Uterus (tissue), 4 donors: ENCODE data around the gene LRTM2. TPM values are rescaled to one million over a fixed set of nuclear protein-coding genes. Genes with fewer than 3 reads are reported as not detected.

Experiments used
- DNase-seq, 2 donors: peaks; one replicate each; pipeline ENCODE4 v3.0.0-alpha.2; 2019 to 2020
- H3K27ac ChIP-seq, 2 donors: fragments of 200-600 bp; sonication (generic); 1 replicate in 1 of 2; 2 replicates in 1 of 2; pipeline ENCODE4 v1.5.1; 2016 to 2018
- H3K27me3 ChIP-seq, 2 donors: fragments of 200-600 bp; sonication (generic); one replicate each; pipeline ENCODE4 v1.5.1; 2018 to 2019; ENCODE audit warnings: control low read depth in 1 of 2
- H3K36me3 ChIP-seq, 2 donors: fragments of 200-600 bp; sonication (generic); one replicate each; pipeline ENCODE4 v1.5.1; 2019; ENCODE audit warnings: control low read depth in 1 of 2
- H3K4me1 ChIP-seq, 2 donors: fragments of 200-600 bp; sonication (generic); one replicate each; pipeline ENCODE4 v1.5.1; 2018 to 2019; ENCODE audit warnings: control low read depth in 1 of 2
- H3K4me3 ChIP-seq, 2 donors: fragments of 200-600 bp; sonication (generic); 1 replicate in 1 of 2; 2 replicates in 1 of 2; pipeline ENCODE4 v1.5.1; 2018 to 2019; ENCODE audit warnings: mild to moderate bottlenecking in 1 of 2
- H3K9me3 ChIP-seq, 2 donors: fragments of 200-600 bp; sonication (generic); one replicate each; pipeline ENCODE4 v1.5.1; 2019; ENCODE audit warnings: control low read depth in 1 of 2
- POLR2A ChIP-seq, 2 donors: fragments of 450-650 bp; IDR thresholded peaks; one replicate each; pipeline ENCODE4 v1.6.1; 2016; ENCODE audit warnings: antibody characterized with exemption in 2 of 2, mild to moderate bottlenecking in 1 of 2, moderate library complexity in 1 of 2
- intact Hi-C: fragments of 100-400 bp; cut with DNase I; formaldehyde crosslinking; loops from one replicate; pipeline ENCODE4 v1.15.1; 2023; ENCODE audit warnings: low total_unique reads
- total RNA-seq, 4 donors: library from RNA; depleted of rRNA in 3 of 4; stranded (reverse); fragments of >200 nt in 3 of 4; gene quantifications; one replicate each; pipeline versions ENCODE4 v1.1.0 to v1.2.4, GENCODE V29; 2014 to 2023
- TF ChIP-seq, protein P1 (sequence below), 4 experiments: fragments of 200-600 bp in 2 of 4; fragments of 450-650 bp in 2 of 4; sonication (generic) in 2 of 4; IDR thresholded peaks; one replicate each; pipeline ENCODE4 v1.5.1; 2016 to 2019; ENCODE audit warnings: antibody characterized with exemption in 4 of 4, mild to moderate bottlenecking in 2 of 4, moderate library complexity in 1 of 4
- donor health status: DM: yes; HTN: yes; CAD: no.

The LRTM2 gene
- total RNA-seq, 4 donors from 2014 or later, result not detected

DNA sequence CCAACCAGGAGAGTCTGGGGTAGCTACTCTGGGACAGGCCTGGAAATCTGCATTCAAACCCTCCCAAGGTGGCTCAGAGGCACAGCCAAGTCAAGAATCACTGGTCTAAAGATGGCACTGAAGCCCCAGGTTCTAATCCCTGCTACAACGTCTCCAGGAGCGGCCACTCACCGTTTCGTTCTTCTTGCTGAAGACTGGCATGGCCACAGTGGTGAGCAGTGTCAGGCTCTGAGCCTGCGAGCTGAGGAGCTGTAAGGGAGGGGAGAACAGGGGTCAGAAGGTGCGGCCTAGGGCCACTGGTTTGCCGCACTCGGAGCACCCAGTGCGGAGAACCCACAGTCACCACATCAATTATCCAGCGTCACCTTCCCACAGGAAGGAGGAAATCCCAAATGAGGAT, 59.3 kb downstream of the LRTM2 start:
- no peak for TF ChIP-seq POLR2A (IDR thresholded peaks at IDR 0.05)
- TF ChIP-seq, protein P1, sequence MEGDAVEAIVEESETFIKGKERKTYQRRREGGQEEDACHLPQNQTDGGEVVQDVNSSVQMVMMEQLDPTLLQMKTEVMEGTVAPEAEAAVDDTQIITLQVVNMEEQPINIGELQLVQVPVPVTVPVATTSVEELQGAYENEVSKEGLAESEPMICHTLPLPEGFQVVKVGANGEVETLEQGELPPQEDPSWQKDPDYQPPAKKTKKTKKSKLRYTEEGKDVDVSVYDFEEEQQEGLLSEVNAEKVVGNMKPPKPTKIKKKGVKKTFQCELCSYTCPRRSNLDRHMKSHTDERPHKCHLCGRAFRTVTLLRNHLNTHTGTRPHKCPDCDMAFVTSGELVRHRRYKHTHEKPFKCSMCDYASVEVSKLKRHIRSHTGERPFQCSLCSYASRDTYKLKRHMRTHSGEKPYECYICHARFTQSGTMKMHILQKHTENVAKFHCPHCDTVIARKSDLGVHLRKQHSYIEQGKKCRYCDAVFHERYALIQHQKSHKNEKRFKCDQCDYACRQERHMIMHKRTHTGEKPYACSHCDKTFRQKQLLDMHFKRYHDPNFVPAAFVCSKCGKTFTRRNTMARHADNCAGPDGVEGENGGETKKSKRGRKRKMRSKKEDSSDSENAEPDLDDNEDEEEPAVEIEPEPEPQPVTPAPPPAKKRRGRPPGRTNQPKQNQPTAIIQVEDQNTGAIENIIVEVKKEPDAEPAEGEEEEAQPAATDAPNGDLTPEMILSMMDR (IDR thresholded peaks at IDR 0.05), result no peak
- Histone ChIP-seq H3K4me3 (no peak overlapping the region), H3K27me3 (no peaks in the 10 kb centered on the region), H3K36me3 (no peaks in the 10 kb centered on the region), H3K9me3 (no peaks in the 10 kb centered on the region), H3K27ac (no peak overlapping the region), H3K4me1 (no peaks in the 10 kb centered on the region)
- no peak for DNase-seq
- intact Hi-C loops, result no loop called here

DNA sequence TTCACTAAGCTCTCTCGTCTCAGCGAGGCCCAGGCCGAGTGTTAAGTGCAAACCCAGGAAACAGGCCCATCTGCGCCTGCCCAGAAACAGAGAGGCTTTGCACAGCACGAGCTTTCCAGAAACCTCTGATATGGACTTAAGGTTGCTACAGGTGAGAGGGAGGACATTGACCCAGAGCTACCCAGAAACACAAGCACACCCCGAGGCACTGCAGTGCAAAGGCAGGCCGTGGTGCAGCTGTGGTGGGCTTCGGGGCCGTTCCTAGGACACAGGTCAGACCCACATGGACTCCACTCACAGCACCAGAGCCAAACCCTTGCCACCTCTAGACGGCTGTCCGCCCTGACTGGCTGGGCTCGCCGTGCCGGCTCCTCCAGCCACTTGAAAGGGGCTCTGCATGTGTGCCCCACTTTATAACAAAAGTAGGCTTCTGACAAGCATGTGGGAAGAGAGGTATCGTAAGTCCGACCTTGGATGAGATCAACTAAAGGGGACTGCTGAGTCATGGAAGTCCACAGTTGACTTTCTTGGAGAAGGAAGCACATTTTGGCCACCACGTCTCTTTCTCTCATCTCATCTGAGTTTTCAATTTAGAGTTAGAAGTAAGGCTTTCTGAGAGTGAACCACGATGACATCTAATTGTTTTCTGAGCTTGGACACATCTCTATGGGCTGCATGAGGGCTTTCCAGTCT, 59.9 kb downstream of the LRTM2 start:
- DNase-seq, result no peak
- no peaks in the 10 kb centered on the region for H3K9me3 ChIP-seq
- no peaks in the 10 kb centered on the region for H3K4me1 ChIP-seq
- intact Hi-C loops, result no loop called here
- no peak overlapping the region for H3K4me3 ChIP-seq
- no peak overlapping the region for H3K27ac ChIP-seq
- H3K27me3 ChIP-seq, result no peaks in the 10 kb centered on the region
- TF ChIP-seq, protein P1 (IDR thresholded peaks at IDR 0.05), result no peak
- no peak for TF ChIP-seq POLR2A (IDR thresholded peaks at IDR 0.05)
- H3K36me3 ChIP-seq, result no peaks in the 10 kb centered on the region

DNA sequence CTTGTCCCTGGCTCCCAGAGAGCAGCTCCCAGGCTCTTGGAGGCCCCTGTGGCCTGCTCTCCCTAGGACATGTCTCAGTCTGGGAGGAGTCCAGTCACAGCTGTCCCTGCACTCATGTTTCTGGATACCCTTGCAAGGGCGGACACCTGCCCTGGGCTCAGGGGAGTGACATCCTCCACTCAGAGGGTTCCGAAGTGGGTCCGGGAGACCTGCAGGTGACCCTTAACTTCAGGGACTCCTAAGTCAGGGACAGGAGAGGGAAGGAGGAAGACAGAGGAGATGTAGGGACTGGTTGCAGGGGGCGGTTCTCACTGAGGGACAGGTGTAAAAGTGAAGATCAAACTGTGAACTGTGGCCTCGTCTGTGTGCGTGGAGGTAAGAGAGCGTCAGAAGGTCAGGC, 60.5 kb downstream of the LRTM2 start:
- TF ChIP-seq POLR2A (IDR thresholded peaks at IDR 0.05), result no peak
- TF ChIP-seq, protein P1 (IDR thresholded peaks at IDR 0.05), result no peak
- Histone ChIP-seq H3K27ac (no peak overlapping the region), H3K4me1 (no peaks in the 10 kb centered on the region), H3K9me3 (no peaks in the 10 kb centered on the region), H3K27me3 (no peaks in the 10 kb centered on the region), H3K36me3 (no peaks in the 10 kb centered on the region), H3K4me3 (no peak overlapping the region)
- DNase-seq, result no peak
- intact Hi-C loops, result no loop called here

DNA sequence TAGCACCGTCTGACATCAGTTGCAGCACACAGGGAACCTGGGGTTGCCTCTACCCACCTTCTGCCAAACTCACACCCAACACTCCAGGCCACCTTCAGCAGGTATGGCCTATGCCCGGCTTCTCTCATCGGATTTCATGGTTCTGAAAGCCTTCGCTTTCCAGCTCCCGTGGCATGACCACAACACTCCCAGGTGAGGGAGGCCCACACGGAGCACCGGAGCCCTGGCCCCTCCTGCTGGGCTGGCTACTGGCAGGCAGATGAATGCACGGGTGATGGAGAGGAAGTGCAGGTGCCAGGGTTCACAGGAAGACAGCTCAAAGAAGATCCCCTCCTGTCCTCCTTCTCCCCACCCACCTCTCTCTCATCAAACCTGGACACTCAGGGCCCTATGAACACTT, 60.9 kb downstream of the LRTM2 start:
- H3K36me3 ChIP-seq, result no peaks in the 10 kb centered on the region
- no peaks in the 10 kb centered on the region for H3K4me1 ChIP-seq
- no peak overlapping the region for H3K4me3 ChIP-seq
- no peaks in the 10 kb centered on the region for H3K9me3 ChIP-seq
- TF ChIP-seq, protein P1 (IDR thresholded peaks at IDR 0.05), result no peak
- TF ChIP-seq POLR2A (IDR thresholded peaks at IDR 0.05), result no peak
- intact Hi-C loops, result no loop called here
- no peaks in the 10 kb centered on the region for H3K27me3 ChIP-seq
- no peak overlapping the region for H3K27ac ChIP-seq
- DNase-seq, result no peak

DNA sequence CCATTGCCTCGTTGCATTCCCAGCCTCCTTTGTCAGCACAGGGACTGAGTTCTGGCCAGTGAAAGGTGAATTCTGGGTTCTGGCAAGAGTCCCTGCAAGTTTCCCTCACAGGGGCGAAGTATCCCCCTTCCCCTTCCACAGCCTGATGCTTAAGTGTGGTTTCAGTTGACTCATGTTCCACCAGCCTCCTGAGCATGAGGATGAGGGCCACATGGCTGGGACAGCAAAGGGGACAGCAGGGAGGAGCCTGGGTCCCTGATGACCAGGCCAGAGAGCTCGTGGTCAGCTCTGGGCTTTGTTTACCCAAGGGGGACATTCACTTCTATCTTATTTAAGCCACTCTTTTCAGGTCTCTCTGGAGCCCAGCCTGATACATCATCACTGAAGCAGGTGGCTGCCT, 61.6 kb downstream of the LRTM2 start:
- TF ChIP-seq, protein P1 (IDR thresholded peaks at IDR 0.05), result no peak
- TF ChIP-seq POLR2A (IDR thresholded peaks at IDR 0.05), result no peak
- Histone ChIP-seq H3K27me3 (no peaks in the 10 kb centered on the region), H3K36me3 (no peaks in the 10 kb centered on the region), H3K4me1 (no peaks in the 10 kb centered on the region), H3K27ac (no peak overlapping the region), H3K9me3 (no peaks in the 10 kb centered on the region), H3K4me3 (no peak overlapping the region)
- intact Hi-C loops, result no loop called here
- DNase-seq, result no peak
